ENCODE data around the gene TMBIM1. TPM values are rescaled to one million over a fixed set of nuclear protein-coding genes. Genes with fewer than 3 reads are reported as not detected.

Gene TMBIM1
- total RNA-seq, 4 donors from 2014 or later: 272 to 341 (median 287) TPM

GRCh38 chr2:218296847-218297246 lies 4.5 kb upstream of the TMBIM1 start:
- TF ChIP-seq, protein P1, sequence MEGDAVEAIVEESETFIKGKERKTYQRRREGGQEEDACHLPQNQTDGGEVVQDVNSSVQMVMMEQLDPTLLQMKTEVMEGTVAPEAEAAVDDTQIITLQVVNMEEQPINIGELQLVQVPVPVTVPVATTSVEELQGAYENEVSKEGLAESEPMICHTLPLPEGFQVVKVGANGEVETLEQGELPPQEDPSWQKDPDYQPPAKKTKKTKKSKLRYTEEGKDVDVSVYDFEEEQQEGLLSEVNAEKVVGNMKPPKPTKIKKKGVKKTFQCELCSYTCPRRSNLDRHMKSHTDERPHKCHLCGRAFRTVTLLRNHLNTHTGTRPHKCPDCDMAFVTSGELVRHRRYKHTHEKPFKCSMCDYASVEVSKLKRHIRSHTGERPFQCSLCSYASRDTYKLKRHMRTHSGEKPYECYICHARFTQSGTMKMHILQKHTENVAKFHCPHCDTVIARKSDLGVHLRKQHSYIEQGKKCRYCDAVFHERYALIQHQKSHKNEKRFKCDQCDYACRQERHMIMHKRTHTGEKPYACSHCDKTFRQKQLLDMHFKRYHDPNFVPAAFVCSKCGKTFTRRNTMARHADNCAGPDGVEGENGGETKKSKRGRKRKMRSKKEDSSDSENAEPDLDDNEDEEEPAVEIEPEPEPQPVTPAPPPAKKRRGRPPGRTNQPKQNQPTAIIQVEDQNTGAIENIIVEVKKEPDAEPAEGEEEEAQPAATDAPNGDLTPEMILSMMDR (IDR thresholded peaks at IDR 0.05): no peak
- no peak for TF ChIP-seq POLR2A (IDR thresholded peaks at IDR 0.05)
- H3K27ac ChIP-seq: peak overlapping the region; percentile 90 to 98 (median 97)

DNA sequence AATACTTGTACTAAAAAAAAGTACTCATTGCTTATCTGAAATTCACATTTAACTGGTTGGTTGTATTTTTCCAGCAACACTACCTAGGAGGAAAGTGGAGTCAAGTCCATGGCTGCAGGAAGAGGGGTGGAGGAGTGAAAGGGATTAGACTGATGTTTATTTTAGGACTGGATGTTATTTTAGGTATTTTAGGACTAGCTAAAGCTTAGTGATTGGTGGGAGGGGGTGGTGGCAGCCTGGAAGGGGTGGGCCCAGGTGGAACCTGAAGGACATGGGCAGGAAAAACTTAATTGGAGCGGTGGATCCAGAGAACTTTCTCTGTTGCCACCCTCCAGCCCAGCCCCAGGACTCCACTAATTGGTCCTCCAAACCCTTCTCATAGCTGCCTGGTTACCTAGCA lies 3.9 kb upstream of the TMBIM1 start:
- DNase-seq: peak; percentile 73 to 75
- Histone ChIP-seq H3K9me3 (no peaks in the 10 kb centered on the region), H3K27ac (peak overlapping the region; percentile 90 to 98 (median 97)), H3K4me3 (replicated peaks in 1 of 3) (no peak overlapping the region), H3K4me1 (peaks cover 60 to 70% of the 10 kb centered on the region in 2 donors), H3K27me3 (no peaks in the 10 kb centered on the region), H3K36me3 (no peaks in the 10 kb centered on the region)
- intact Hi-C loops (cut with DNase I): no loop called here
- WGBS, 2 donors: 49 to 68% methylated on average over 1 of the region's 1 CpG
- TF ChIP-seq, protein P1 (IDR thresholded peaks at IDR 0.05): no peak
- TF ChIP-seq POLR2A (IDR thresholded peaks at IDR 0.05): peak in 1 of 2 donors; percentile 37

More at GRCh38 chr2:218296847-218297246, 4.5 kb upstream of the TMBIM1 start:
- H3K36me3 ChIP-seq: no peaks in the 10 kb centered on the region
- H3K9me3 ChIP-seq: no peaks in the 10 kb centered on the region
- intact Hi-C loops (cut with DNase I): no loop called here
- WGBS, 2 donors: 82 to 92% methylated on average over 3 to 7 of the region's 7 CpGs
- DNase-seq: no peak
- H3K4me3 ChIP-seq (replicated peaks in 1 of 3): no peak overlapping the region
- H3K4me1 ChIP-seq: peaks cover 56 to 71% of the 10 kb centered on the region in 2 donors
- H3K27me3 ChIP-seq: no peaks in the 10 kb centered on the region

GRCh38 chr2:218295029-218295428 lies 2.7 kb upstream of the TMBIM1 start:
- H3K4me3 ChIP-seq (replicated peaks in 1 of 3): no peak overlapping the region
- DNase-seq: peak in 1 of 2 donors; percentile 24
- intact Hi-C loops (cut with DNase I): no loop called here
- peak overlapping the region; percentile 90 to 98 (median 97) for H3K27ac ChIP-seq
- TF ChIP-seq POLR2A (IDR thresholded peaks at IDR 0.05): peak in 1 of 2 donors; percentile 43
- TF ChIP-seq, protein P1 (IDR thresholded peaks at IDR 0.05): no peak
- WGBS, 2 donors: 28 to 37% methylated on average over 7 of the region's 7 CpGs
- H3K9me3 ChIP-seq: no peaks in the 10 kb centered on the region
- no peaks in the 10 kb centered on the region for H3K27me3 ChIP-seq
- H3K4me1 ChIP-seq: peaks cover 72 to 80% of the 10 kb centered on the region in 2 donors
- H3K36me3 ChIP-seq: no peaks in the 10 kb centered on the region

DNA sequence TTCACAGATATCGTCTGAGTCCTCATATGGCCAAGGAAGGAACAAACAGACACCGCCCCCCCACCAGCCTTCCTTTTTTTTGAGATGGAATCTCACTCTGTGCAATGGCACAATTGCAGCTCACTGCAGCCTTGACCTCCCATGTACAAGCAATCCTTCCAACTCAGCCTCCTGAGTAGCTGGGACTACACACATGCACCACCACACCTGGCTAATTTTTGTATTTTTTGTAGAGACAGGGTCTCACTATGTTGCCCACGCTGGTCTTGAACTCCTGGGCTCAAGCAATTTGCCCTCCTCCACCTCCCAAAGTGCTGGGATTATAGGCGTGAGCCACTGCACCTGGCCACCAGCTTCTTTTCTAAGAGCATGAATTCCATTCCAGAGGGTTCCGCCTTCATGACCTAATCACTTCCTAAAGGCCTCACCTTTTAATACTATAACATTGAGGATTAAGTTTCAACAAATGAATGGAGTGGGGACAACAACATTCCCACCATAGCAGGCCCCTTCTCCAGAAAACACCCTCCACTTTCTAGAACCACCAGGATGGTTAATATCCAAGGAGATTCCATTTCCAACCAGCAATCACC lies 2.2 kb upstream of the TMBIM1 start:
- intact Hi-C loops (cut with DNase I): no loop called here

More for the DNA sequence above, 2.2 kb upstream of the TMBIM1 start:
- Histone ChIP-seq H3K4me3 (replicated peaks in 1 of 3) (no peak overlapping the region), H3K4me1 (peaks cover 77 to 85% of the 10 kb centered on the region in 2 donors), H3K27ac (peak overlapping the region; percentile 90 to 98 (median 97)), H3K27me3 (no peaks in the 10 kb centered on the region), H3K36me3 (no peaks in the 10 kb centered on the region), H3K9me3 (no peaks in the 10 kb centered on the region)
- TF ChIP-seq, protein P1 (IDR thresholded peaks at IDR 0.05): no peak
- DNase-seq: no peak
- WGBS, 2 donors: 82 to 85% methylated on average over 5 of the region's 5 CpGs

Data from thyroid gland (tissue), 4 donors.